ENCODE measurements around the gene C2CD4D. TPM values are rescaled to one million over a fixed set of nuclear protein-coding genes. Genes with fewer than 3 reads are reported as not detected.
A peak's percentile ranks its signal among the peaks of the same experiment; 100 is the strongest.

C2CD4D gene
- total and polyA plus RNA-seq, 4 experiments from 2014 or later, result 1.0 to 3.4 (median 1.5) TPM

DNA sequence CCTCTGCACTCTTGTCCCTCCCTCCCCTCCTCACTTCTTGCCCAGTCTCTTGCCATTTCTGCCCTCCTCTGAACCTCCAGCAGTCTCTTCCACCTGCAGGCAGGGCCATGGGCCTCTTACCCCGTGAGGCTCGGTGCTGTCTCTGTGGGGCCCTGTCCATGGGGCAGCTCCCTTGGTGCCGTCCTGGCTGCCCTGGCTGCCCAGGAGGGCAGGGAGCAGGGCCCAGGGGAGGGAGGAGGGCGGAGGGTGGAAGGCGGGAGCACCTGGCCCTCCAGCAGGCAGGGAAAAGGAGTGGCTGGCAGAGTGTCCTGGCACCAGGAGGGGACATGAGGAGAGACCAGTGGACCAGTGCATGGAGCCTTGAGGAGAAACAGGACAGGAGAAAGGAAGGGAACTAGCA lies 8.0 kb downstream of the C2CD4D start, which contains the start of gene RORC:
TSS of gene RORC (minus strand) at position 198 of the 400 bp plus-strand sequence. CDS start at position 160, 38 bp downstream.
- Mint-ChIP-seq H3K27ac (peak within 1 kb of the TSS; percentile 91 to 95 (median 93)), H3K9me3 (peaks cover 0 to 4% (median 0%) of the 10 kb centered on the region in 8 donors), H3K4me3 (peak within 1 kb of the TSS; percentile 74 to 87 (median 81)), H3K36me3 (no peaks in the 10 kb centered on the region), H3K4me1 (peaks cover 60 to 99% (median 81%) of the 10 kb centered on the region in 4 donors), H3K27me3 (no peaks in the 10 kb centered on the region)
- intact Hi-C loops (cut with micrococcal nuclease), result no loop called here
- Histone ChIP-seq H3K4me3 (ENCODE audit: low read length in 2 of 2) (peak within 1 kb of the TSS in 1 of 2 donors; percentile 36), H3K4me1 (ENCODE audit: insufficient read depth, low read length) (peaks cover 100% of the 10 kb centered on the region), H3K27ac (ENCODE audit: low read depth, low read length) (peak within 1 kb of the TSS; percentile 62), H3K9me3 (ENCODE audit: control insufficient read depth in 1 of 2, low read length in 2 of 2) (no peaks in the 10 kb centered on the region), H3K36me3 (ENCODE audit: insufficient read depth, low read length) (no peaks in the 10 kb centered on the region), H3K27me3 (ENCODE audit: insufficient read depth, low read length) (no peaks in the 10 kb centered on the region)
- POLR2A ChIA-PET (ENCODE audit: partially characterized antibody), result interaction anchor here (0.9 to 12.4 kb wide), 5 partner anchors 8 to 68 kb away, joined by 3 to 233 read pairs (median 33); partner anchors contain the start of genes C2CD4D, MRPL9 and TDRKH
- DNase-seq, result no peak
- CTCF ChIA-PET (ENCODE audit: partially characterized antibody), result interaction anchor here (1.0 to 2.3 kb wide), 3 partner anchors 10 to 68 kb away, joined by 3 to 8 read pairs (median 8); partner anchors contain the start of gene MRPL9

- Mint-ChIP-seq H3K27me3 (no peaks in the 10 kb centered on the region), H3K4me3 (peak overlapping the region; percentile 74 to 87 (median 81)), H3K4me1 (peaks cover 59 to 99% (median 81%) of the 10 kb centered on the region in 4 donors), H3K27ac (peak overlapping the region; percentile 88 to 95 (median 93)), H3K9me3 (peaks cover 0 to 3% (median 0%) of the 10 kb centered on the region in 8 donors), H3K36me3 (no peaks in the 10 kb centered on the region)
- DNase-seq, result no peak
- Histone ChIP-seq H3K27me3 (ENCODE audit: insufficient read depth, low read length) (no peaks in the 10 kb centered on the region), H3K4me3 (ENCODE audit: low read length in 2 of 2) (peak overlapping the region in 1 of 2 donors; percentile 36), H3K4me1 (ENCODE audit: insufficient read depth, low read length) (peaks cover 100% of the 10 kb centered on the region), H3K9me3 (ENCODE audit: control insufficient read depth in 1 of 2, low read length in 2 of 2) (no peaks in the 10 kb centered on the region), H3K27ac (ENCODE audit: low read depth, low read length) (peak overlapping the region; percentile 62), H3K36me3 (ENCODE audit: insufficient read depth, low read length) (no peaks in the 10 kb centered on the region)
- intact Hi-C loops (cut with micrococcal nuclease), result no loop called here
- ChIA-PET POLR2A (ENCODE audit: partially characterized antibody) (interaction anchor here (0.8 to 12.4 kb wide), 6 partner anchors 8 to 773 kb away, joined by 3 to 233 read pairs (median 26); partner anchors contain the start of genes C2CD4D, MRPL9 and TDRKH), CTCF (ENCODE audit: partially characterized antibody) (interaction anchor here (1.0 to 4.1 kb wide), 7 partner anchors 9 to 234 kb away, joined by 3 to 26 read pairs (median 8); partner anchors contain the start of genes C2CD4D and MRPL9)
These were observed 8.4 kb downstream of the C2CD4D start for GRCh38 chr1:151831256-151831591.

DNA sequence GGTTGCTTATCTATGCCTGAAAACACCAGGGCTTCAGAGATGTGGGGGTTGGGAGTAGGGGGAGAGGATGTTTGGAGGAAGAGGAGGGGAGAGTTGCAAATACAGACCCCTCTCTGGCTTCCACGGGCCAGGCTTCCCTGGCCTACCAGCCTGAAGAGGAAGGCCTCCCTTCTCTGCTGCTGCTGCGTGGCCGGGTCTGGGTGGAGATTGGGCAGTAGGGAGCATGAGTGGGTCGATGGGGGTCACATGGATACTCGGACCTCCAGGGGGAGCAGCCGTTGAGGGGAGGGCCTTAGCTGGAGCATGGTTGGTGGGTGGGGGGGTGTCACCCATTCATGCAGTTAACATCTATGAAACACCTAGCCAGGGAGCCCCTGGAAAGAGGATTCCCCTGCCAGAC lies 9.6 kb downstream of the C2CD4D start:
- peak overlapping the region; percentile 62 for H3K27ac ChIP-seq (ENCODE audit: low read depth, low read length)
- peak overlapping the region; percentile 88 to 96 (median 93) for H3K27ac Mint-ChIP-seq
- H3K27me3 ChIP-seq (ENCODE audit: insufficient read depth, low read length), result no peaks in the 10 kb centered on the region
- ChIA-PET POLR2A (ENCODE audit: partially characterized antibody) (interaction anchor here (0.8 to 12.4 kb wide), 6 partner anchors 9 to 68 kb away, joined by 3 to 233 read pairs (median 26); partner anchors contain the start of genes C2CD4D, MRPL9 and TDRKH), CTCF (ENCODE audit: partially characterized antibody) (interaction anchor here (0.7 to 4.1 kb wide), 11 partner anchors 10 to 236 kb away, joined by 3 to 26 read pairs (median 3); partner anchors contain the start of genes C2CD4D and MRPL9)
- no peak for DNase-seq
- no peaks in the 10 kb centered on the region for H3K9me3 ChIP-seq (ENCODE audit: control insufficient read depth in 1 of 2, low read length in 2 of 2)
- no peaks in the 10 kb centered on the region for H3K36me3 ChIP-seq (ENCODE audit: insufficient read depth, low read length)
- peaks cover 98% of the 10 kb centered on the region for H3K4me1 ChIP-seq (ENCODE audit: insufficient read depth, low read length)
- peaks cover 0 to 6% of the 10 kb centered on the region in 2 donors for H3K36me3 Mint-ChIP-seq
- no peak overlapping the region for H3K4me3 ChIP-seq (ENCODE audit: low read length in 2 of 2)
- peaks cover 56 to 98% (median 80%) of the 10 kb centered on the region in 4 donors for H3K4me1 Mint-ChIP-seq
- H3K27me3 Mint-ChIP-seq, result no peaks in the 10 kb centered on the region
- peak overlapping the region in 7 of 8 donors; percentile 74 to 94 (median 77) for H3K4me3 Mint-ChIP-seq
- peaks cover 0 to 3% (median 0%) of the 10 kb centered on the region in 8 donors for H3K9me3 Mint-ChIP-seq
- intact Hi-C loops (cut with micrococcal nuclease), result no loop called here

- peak overlapping the region; percentile 60 to 94 (median 76) for H3K4me3 Mint-ChIP-seq
- no peak for DNase-seq
- H3K36me3 Mint-ChIP-seq, result peaks cover 0 to 6% of the 10 kb centered on the region in 2 donors
- H3K27ac ChIP-seq (ENCODE audit: low read depth, low read length), result peak overlapping the region; percentile 62
- H3K9me3 Mint-ChIP-seq, result peaks cover 0 to 3% (median 0%) of the 10 kb centered on the region in 8 donors
- no peaks in the 10 kb centered on the region for H3K36me3 ChIP-seq (ENCODE audit: insufficient read depth, low read length)
- intact Hi-C loops (cut with micrococcal nuclease), result no loop called here
- H3K4me3 ChIP-seq (ENCODE audit: low read length in 2 of 2), result no peak overlapping the region
- ChIA-PET POLR2A (ENCODE audit: partially characterized antibody) (interaction anchor here (1.1 to 12.4 kb wide), 6 partner anchors 10 to 66 kb away, joined by 3 to 233 read pairs (median 26); partner anchors contain the start of genes C2CD4D, MRPL9 and TDRKH), CTCF (ENCODE audit: partially characterized antibody) (interaction anchor here (0.7 to 4.1 kb wide), 5 partner anchors 9 to 206 kb away, joined by 3 to 26 read pairs (median 8); partner anchors contain the start of genes C2CD4D and MRPL9)
- H3K9me3 ChIP-seq (ENCODE audit: control insufficient read depth in 1 of 2, low read length in 2 of 2), result no peaks in the 10 kb centered on the region
- no peaks in the 10 kb centered on the region for H3K27me3 ChIP-seq (ENCODE audit: insufficient read depth, low read length)
- peak overlapping the region; percentile 88 to 96 (median 93) for H3K27ac Mint-ChIP-seq
- H3K4me1 Mint-ChIP-seq, result peaks cover 57 to 98% (median 77%) of the 10 kb centered on the region in 4 donors
- no peaks in the 10 kb centered on the region for H3K27me3 Mint-ChIP-seq
- peaks cover 93% of the 10 kb centered on the region for H3K4me1 ChIP-seq (ENCODE audit: insufficient read depth, low read length)
These were observed 10.1 kb downstream of the C2CD4D start for GRCh38 chr1:151829352-151830046.

DNA sequence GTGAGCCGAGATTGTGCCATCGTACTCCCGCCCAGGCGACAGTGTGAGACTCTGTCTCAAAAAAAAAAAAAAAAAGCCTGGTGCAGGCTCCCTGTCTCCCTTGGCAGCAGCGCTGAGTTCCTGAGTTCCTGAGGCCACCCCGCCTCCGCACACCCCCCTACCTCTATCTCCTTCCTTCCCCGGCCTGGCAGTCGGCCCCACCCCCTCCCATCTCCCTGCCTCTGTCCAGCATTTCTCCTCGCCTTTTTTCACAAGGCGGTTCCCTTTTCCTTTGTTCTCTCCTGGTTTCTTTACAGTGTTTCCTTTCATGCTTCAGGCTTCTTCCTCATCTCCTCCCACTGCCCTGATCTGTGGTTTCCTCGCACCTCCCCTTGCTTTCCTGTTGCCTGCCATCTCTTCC lies 10.7 kb downstream of the C2CD4D start:
- no peak for DNase-seq
- Mint-ChIP-seq H3K36me3 (peaks cover 0 to 6% of the 10 kb centered on the region in 2 donors), H3K4me1 (peaks cover 54 to 98% (median 73%) of the 10 kb centered on the region in 4 donors), H3K27ac (peak overlapping the region; percentile 88 to 96 (median 93)), H3K9me3 (peaks cover 0 to 3% (median 0%) of the 10 kb centered on the region in 8 donors), H3K27me3 (no peaks in the 10 kb centered on the region), H3K4me3 (peak overlapping the region; percentile 60 to 94 (median 76))
- Histone ChIP-seq H3K9me3 (ENCODE audit: control insufficient read depth in 1 of 2, low read length in 2 of 2) (no peaks in the 10 kb centered on the region), H3K27ac (ENCODE audit: low read depth, low read length) (peak overlapping the region; percentile 62), H3K36me3 (ENCODE audit: insufficient read depth, low read length) (no peaks in the 10 kb centered on the region), H3K4me1 (ENCODE audit: insufficient read depth, low read length) (peaks cover 90% of the 10 kb centered on the region), H3K27me3 (ENCODE audit: insufficient read depth, low read length) (no peaks in the 10 kb centered on the region), H3K4me3 (ENCODE audit: low read length in 2 of 2) (no peak overlapping the region)
- CTCF ChIA-PET (ENCODE audit: partially characterized antibody), result interaction anchor here (0.7 to 4.1 kb wide), 11 partner anchors 7 to 672 kb away, joined by 3 to 26 read pairs (median 4); partner anchors contain the start of genes C2CD4D and TNFAIP8L2
- intact Hi-C loops (cut with micrococcal nuclease), result no loop called here
- POLR2A ChIA-PET (ENCODE audit: partially characterized antibody), result interaction anchor here (1.6 to 12.4 kb wide), 5 partner anchors 10 to 66 kb away, joined by 4 to 233 read pairs (median 33); partner anchors contain the start of genes C2CD4D, MRPL9 and TDRKH

DNA sequence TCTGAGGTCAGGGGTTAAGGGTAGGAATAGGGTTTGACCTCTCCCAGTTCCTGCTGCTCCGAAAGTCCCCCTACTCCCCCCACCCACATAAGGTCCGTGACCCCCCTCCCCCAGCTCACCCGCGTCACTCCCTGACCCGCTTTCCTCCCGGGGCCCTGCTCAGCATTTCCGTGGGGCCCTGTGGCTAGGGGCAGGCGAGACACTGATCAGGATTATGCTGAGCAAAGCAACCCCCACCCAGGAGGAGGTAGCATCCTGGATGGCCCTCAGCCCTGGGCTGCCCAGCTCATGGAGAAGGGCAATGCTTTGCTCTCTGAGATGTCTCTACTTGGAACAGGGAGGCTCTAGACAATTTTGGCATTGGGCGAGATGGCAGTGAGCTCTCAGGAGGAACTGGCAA lies 11.8 kb downstream of the C2CD4D start:
- CTCF ChIA-PET (ENCODE audit: partially characterized antibody), result interaction anchor here (0.7 to 4.1 kb wide), 12 partner anchors 9 to 671 kb away, joined by 3 to 26 read pairs (median 4); partner anchors contain the start of gene TNFAIP8L2
- H3K9me3 Mint-ChIP-seq, result peaks cover 0 to 3% (median 0%) of the 10 kb centered on the region in 8 donors
- DNase-seq, result peak in 1 of 5 donors; percentile 66
- intact Hi-C loops (cut with micrococcal nuclease), result no loop called here
- H3K36me3 Mint-ChIP-seq, result peaks cover 0 to 6% of the 10 kb centered on the region in 2 donors
- H3K27me3 Mint-ChIP-seq, result no peaks in the 10 kb centered on the region
- POLR2A ChIA-PET (ENCODE audit: partially characterized antibody), result interaction anchor here (0.6 to 12.4 kb wide), 6 partner anchors 10 to 65 kb away, joined by 3 to 233 read pairs (median 18); partner anchors contain the start of genes C2CD4D, MRPL9 and TDRKH
- Histone ChIP-seq H3K27me3 (ENCODE audit: insufficient read depth, low read length) (no peaks in the 10 kb centered on the region), H3K4me1 (ENCODE audit: insufficient read depth, low read length) (peaks cover 88% of the 10 kb centered on the region), H3K4me3 (ENCODE audit: low read length in 2 of 2) (peak overlapping the region; percentile 46 to 52), H3K9me3 (ENCODE audit: control insufficient read depth in 1 of 2, low read length in 2 of 2) (no peaks in the 10 kb centered on the region), H3K36me3 (ENCODE audit: insufficient read depth, low read length) (no peaks in the 10 kb centered on the region), H3K27ac (ENCODE audit: low read depth, low read length) (peak overlapping the region; percentile 62)
- peaks cover 49 to 95% (median 66%) of the 10 kb centered on the region in 4 donors for H3K4me1 Mint-ChIP-seq
- H3K4me3 Mint-ChIP-seq, result peak overlapping the region; percentile 67 to 94 (median 76)
- peak overlapping the region; percentile 88 to 96 (median 93) for H3K27ac Mint-ChIP-seq
